Measurements from ENCODE around the gene NR6A1.

DNA sequence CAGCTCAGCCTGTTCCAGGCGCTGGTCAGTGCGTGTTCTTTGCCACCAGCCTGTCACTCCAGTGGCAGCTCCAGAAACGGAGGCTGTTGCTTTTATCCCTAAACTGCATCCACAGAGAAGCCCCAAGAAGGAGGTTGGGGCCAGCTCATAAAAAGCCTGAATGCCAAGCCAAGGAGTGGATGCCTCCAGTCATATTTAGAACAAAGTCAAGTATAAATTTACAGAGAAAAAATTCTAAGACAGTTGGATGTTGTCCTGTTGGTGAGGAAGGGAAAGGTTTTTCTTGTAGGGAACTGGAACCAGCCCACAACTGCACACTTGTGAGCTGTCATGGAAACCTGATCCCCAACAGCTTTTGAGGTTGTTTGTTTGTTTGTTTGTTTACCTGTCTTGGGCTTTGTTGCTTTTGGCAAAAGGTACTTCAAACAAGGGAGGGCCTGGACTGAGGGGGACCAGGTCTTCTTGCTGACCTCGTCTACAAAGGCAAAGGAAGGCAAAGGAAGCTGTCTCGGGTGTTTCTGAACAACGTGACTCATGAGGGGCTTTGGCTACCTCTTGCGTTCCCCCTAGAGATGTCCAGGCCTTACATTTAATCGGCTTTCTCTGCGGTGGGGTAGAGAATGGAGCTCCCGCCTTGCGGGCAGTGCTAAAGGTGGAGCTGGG is 42.5 kb upstream of the NR6A1 start:
- TF ChIP-seq, protein P1, sequence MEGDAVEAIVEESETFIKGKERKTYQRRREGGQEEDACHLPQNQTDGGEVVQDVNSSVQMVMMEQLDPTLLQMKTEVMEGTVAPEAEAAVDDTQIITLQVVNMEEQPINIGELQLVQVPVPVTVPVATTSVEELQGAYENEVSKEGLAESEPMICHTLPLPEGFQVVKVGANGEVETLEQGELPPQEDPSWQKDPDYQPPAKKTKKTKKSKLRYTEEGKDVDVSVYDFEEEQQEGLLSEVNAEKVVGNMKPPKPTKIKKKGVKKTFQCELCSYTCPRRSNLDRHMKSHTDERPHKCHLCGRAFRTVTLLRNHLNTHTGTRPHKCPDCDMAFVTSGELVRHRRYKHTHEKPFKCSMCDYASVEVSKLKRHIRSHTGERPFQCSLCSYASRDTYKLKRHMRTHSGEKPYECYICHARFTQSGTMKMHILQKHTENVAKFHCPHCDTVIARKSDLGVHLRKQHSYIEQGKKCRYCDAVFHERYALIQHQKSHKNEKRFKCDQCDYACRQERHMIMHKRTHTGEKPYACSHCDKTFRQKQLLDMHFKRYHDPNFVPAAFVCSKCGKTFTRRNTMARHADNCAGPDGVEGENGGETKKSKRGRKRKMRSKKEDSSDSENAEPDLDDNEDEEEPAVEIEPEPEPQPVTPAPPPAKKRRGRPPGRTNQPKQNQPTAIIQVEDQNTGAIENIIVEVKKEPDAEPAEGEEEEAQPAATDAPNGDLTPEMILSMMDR (IDR thresholded peaks at IDR 0.05) = no peak
- no peak for TF ChIP-seq HMGXB4 (CRISPR knock-in tag; IDR thresholded peaks at IDR 0.05; ENCODE audit: borderline replicate concordance)
- no peak for TF ChIP-seq HDAC2 (IDR thresholded peaks at IDR 0.05)

Data from A549 (cell line).